K562 (cell line): ENCODE data around the gene BICDL1. TPM values are rescaled to one million over a fixed set of nuclear protein-coding genes. Genes with fewer than 3 reads are reported as not detected.
A peak's percentile ranks its signal among the peaks of the same experiment; 100 is the strongest.

Experiments used
- ATAC-seq: fragments of 200-7000 bp; cut with Tn5 transposase; 3 replicates; pipeline ENCODE4 v1.9.1; 2020; ENCODE audit warnings: moderate library complexity
- BruUV-seq: library from RNA; stranded (reverse); fragments of 400-500 nt; replicated peaks from 2 replicates; lab custom pipeline; 2021; lab: Mats Ljungman, UMichigan
- CTCF ChIA-PET: fragments of 300-600 bp; formaldehyde crosslinking; extraction: SDS; loops from one replicate; lab custom pipeline; 2021; ENCODE audit warnings: low intra/inter-chr PET ratio; lab: Yijun Ruan, JAX
- POLR2A ChIA-PET: fragments of 300-600, 350-650 bp; sonication (Branson Sonifier 250); formaldehyde crosslinking; extraction: SDS; loops from one replicate; lab custom pipeline; 2021; ENCODE audit warnings: antibody characterized with exemption, inconsistent platforms; lab: Yijun Ruan, JAX
- DNase-seq, 4 experiments: peaks; one replicate each; pipeline versions ENCODE4 v3.0.0 to v3.0.0-alpha.2; 2011 to 2018; ENCODE audit warnings: low spot score in 3 of 4, mixed read lengths in 3 of 4; ENCODE audit errors: extremely low read depth in 1 of 4
- FAIRE-seq: peaks from 2 replicates; lab custom pipeline; 2011; peaks lifted over from hg19 to GRCh38; lab: Jason Lieb, UNC
- H2AFZ ChIP-seq: 2 replicates; pipeline ENCODE4 v1.6.0; 2011; ENCODE audit warnings: low read depth, low read length, control low read depth, inconsistent platforms
- H3K27ac ChIP-seq: fragments of 200-600 bp; 3 replicates; pipeline ENCODE4 v1.8.0; 2011; ENCODE audit warnings: low read depth, mild to moderate bottlenecking, control low read depth, inconsistent platforms, low read length, moderate library complexity, mixed read lengths; ENCODE audit errors: extremely low read depth
- H3K27me3 ChIP-seq, 2 experiments: fragments of 300-600 bp in 1 of 2; 2 replicates in 1 of 2; 3 replicates in 1 of 2; pipeline versions ENCODE4 v1.6.0 to v1.8.0; 2011; ENCODE audit warnings: inconsistent platforms in 2 of 2, low read length in 2 of 2, mild to moderate bottlenecking in 1 of 2, mixed read lengths in 1 of 2, moderate library complexity in 1 of 2; ENCODE audit not compliant: control insufficient read depth in 2 of 2, insufficient read depth in 2 of 2
- H3K36me3 ChIP-seq: fragments of 300-600 bp; 3 replicates; pipeline ENCODE4 v1.8.0; 2011; ENCODE audit warnings: mild to moderate bottlenecking, low read length, inconsistent platforms; ENCODE audit not compliant: control insufficient read depth, insufficient read depth
- H3K4me1 ChIP-seq, 2 experiments: fragments of 200-600 bp in 1 of 2; replicated peaks in 1 of 2; 2 replicates in 1 of 2; 3 replicates in 1 of 2; pipeline versions ENCODE4 v1.5.1 to v1.8.0; 2011; ENCODE audit warnings: inconsistent platforms in 2 of 2, low read length in 2 of 2, mild to moderate bottlenecking in 1 of 2, mixed read lengths in 1 of 2, moderate library complexity in 1 of 2; ENCODE audit not compliant: control insufficient read depth in 2 of 2, insufficient read depth in 2 of 2
- H3K4me2 ChIP-seq: 2 replicates; pipeline ENCODE4 v1.6.1; 2011; ENCODE audit warnings: low read length, control low read depth, inconsistent platforms, mixed read lengths; ENCODE audit not compliant: insufficient read depth
- H3K4me3 ChIP-seq: fragments of 200-600 bp; sonication (generic), shearing (Covaris generic); 2 replicates; pipeline ENCODE4 v1.5.1; 2016; ENCODE audit warnings: control low read depth, inconsistent platforms
- H3K79me2 ChIP-seq: fragments of 200-600 bp; 3 replicates; pipeline ENCODE4 v1.8.0; 2011; ENCODE audit warnings: low read length, inconsistent platforms; ENCODE audit not compliant: control insufficient read depth, insufficient read depth
- H3K9ac ChIP-seq, 2 experiments: 2 replicates each; pipeline versions ENCODE4 v1.6.0 to v1.6.1; 2011; ENCODE audit warnings: low read depth in 2 of 2, low read length in 2 of 2, control low read depth in 1 of 2, inconsistent platforms in 1 of 2, mild to moderate bottlenecking in 1 of 2, mixed read lengths in 1 of 2; ENCODE audit not compliant: insufficient read depth in 1 of 2
- H3K9me1 ChIP-seq: one replicate; pipeline ENCODE4 v1.6.0; 2011; ENCODE audit warnings: inconsistent platforms, mild to moderate bottlenecking, low read length, moderate library complexity; ENCODE audit not compliant: control insufficient read depth, insufficient read depth
- H3K9me3 ChIP-seq: replicated peaks from 2 replicates; pipeline ENCODE4 v1.5.1; 2011; ENCODE audit warnings: low read depth, low read length, inconsistent platforms; ENCODE audit not compliant: control insufficient read depth, insufficient read depth
- H4K20me1 ChIP-seq: replicated peaks from 2 replicates; pipeline ENCODE4 v1.6.1; 2011; ENCODE audit warnings: low read length, inconsistent platforms, mixed read lengths; ENCODE audit not compliant: control insufficient read depth, insufficient read depth
- CCAR2 ChIP-seq: fragments of 200-400 bp; formaldehyde crosslinking; IDR thresholded peaks from 2 replicates; pipeline ENCODE4 v1.6.1; 2017; ENCODE audit warnings: mild to moderate bottlenecking, low read depth, low read length
- CREB1 ChIP-seq, 2 experiments: sonication (generic) in 1 of 2; formaldehyde crosslinking in 1 of 2; IDR thresholded peaks; 2 replicates each; pipeline versions ENCODE4 v1.6.1 to v1.8.0; 2012 to 2022; ENCODE audit warnings: inconsistent platforms in 1 of 2, mild to moderate bottlenecking in 1 of 2, missing genetic modification reagents in 1 of 2, moderate library complexity in 1 of 2
- CREM ChIP-seq: IDR thresholded peaks from 2 replicates; pipeline ENCODE4 v1.6.1; 2014; ENCODE audit warnings: antibody characterized with exemption, low read depth
- ELF2 ChIP-seq: fragments of 250-450 bp; sonication (Bioruptor Pico); IDR thresholded peaks from 2 replicates; pipeline ENCODE4 v1.5.0; 2021; ENCODE audit warnings: mild to moderate bottlenecking
- HMG20B ChIP-seq: fragments of 250-450 bp; sonication (Bioruptor Pico); IDR thresholded peaks from 2 replicates; pipeline ENCODE4 v1.5.0; 2021; ENCODE audit warnings: mild to moderate bottlenecking
- LEF1 ChIP-seq: fragments of 450-650 bp; IDR thresholded peaks from 2 replicates; pipeline ENCODE4 v1.6.1; 2016; ENCODE audit warnings: mild to moderate bottlenecking
- NKRF ChIP-seq: fragments of 450-650 bp; IDR thresholded peaks from 2 replicates; pipeline ENCODE4 v1.6.1; 2016; ENCODE audit warnings: borderline replicate concordance
- PRMT5 ChIP-seq: sonication (generic); formaldehyde crosslinking; IDR thresholded peaks from 2 replicates; pipeline ENCODE4 v1.5.0; 2020; ENCODE audit warnings: missing genetic modification reagents
- SNIP1 ChIP-seq: fragments of 450-650 bp; IDR thresholded peaks from 2 replicates; pipeline ENCODE4 v1.7.1; 2017; ENCODE audit warnings: low read depth, mild to moderate bottlenecking
- SUPT5H ChIP-seq: fragments of 450-650 bp; IDR thresholded peaks from 2 replicates; pipeline ENCODE4 v1.6.1; 2016
- ZBTB26 ChIP-seq: fragments of 450-650 bp; formaldehyde crosslinking; IDR thresholded peaks from 2 replicates; pipeline ENCODE4 v1.4.0; 2022; ENCODE audit warnings: missing genetic modification characterization
- ZNF3 ChIP-seq: fragments of 250-450 bp; sonication (Bioruptor Pico); IDR thresholded peaks from 2 replicates; pipeline ENCODE4 v1.5.0; 2021; ENCODE audit warnings: mild to moderate bottlenecking, moderate library complexity
- ZNF77 ChIP-seq: fragments of 250-450 bp; sonication (Bioruptor Pico); IDR thresholded peaks from 2 replicates; pipeline ENCODE4 v1.5.0; 2020
- WGBS: fragments of 100-300 bp; shearing (Covaris generic); methylation state at CpG from one replicate; pipeline ENCODE4 v1.1.6; 2016; ENCODE audit warnings: low coverage, mixed read lengths; ENCODE audit not compliant: insufficient coverage; ENCODE audit errors: missing lambda C conversion rate; 5-methylcytosine and 5-hydroxymethylcytosine counted together
- in situ Hi-C: fragments of 300-500 bp; cut with MboI; formaldehyde crosslinking; loops from 4 replicates; pipeline ENCODE4 v1.15.0; 2018; ENCODE audit warnings: inconsistent platforms, mixed read lengths
- intact Hi-C: fragments of 100-400 bp; cut with micrococcal nuclease; formaldehyde crosslinking; loops from 2 replicates; pipeline ENCODE4 v1.14.2; 2022
- polyA plus RNA-seq, 8 experiments: library from polyadenylated mRNA; depleted of rRNA in 4 of 8; stranded (reverse) in 5 of 8; unstranded in 3 of 8; fragments of >200 nt; fragmentation: Nextera tagmentation in 2 of 8; fragmentation: Illumina TruSeq in 1 of 8; extraction: Ambion mirVana in 2 of 8; extraction: Trizol in 1 of 8; gene quantifications; 2 replicates each; pipeline versions ENCODE4 v1.2.1 to v1.2.3, GENCODE V29; 2011 to 2014; ENCODE audit warnings: inconsistent platforms in 1 of 8, missing spikeins in 1 of 8
- total RNA-seq, 7 experiments: library from RNA; depleted of rRNA in 6 of 7; stranded (reverse); fragments of >200 nt in 6 of 7; fragmentation: Illumina TruSeq in 2 of 7; extraction: Trizol in 2 of 7; gene quantifications; 2 replicates each; pipeline versions ENCODE4 v1.2.1 to v1.2.3, GENCODE V29; 2011 to 2021; ENCODE audit warnings: low replicate concordance in 1 of 7

Gene BICDL1
- total and polyA plus RNA-seq, 9 of the 15 experiments (the other 6 are each of a cell fraction or from before 2014, with no cell fraction given): 0.06 to 2.0 (median 0.58) TPM

- Histone ChIP-seq H3K79me2 (no peaks in the 10 kb centered on the region), H3K4me1 (peaks cover 15 to 35% of the 10 kb centered on the region in 2 experiments; a peak in 3 of 5 replicates), H3K36me3 (peaks cover 7% of the 10 kb centered on the region; the same call in 1 of the 3 replicates), H3K9me3 (no peaks in the 10 kb centered on the region), H3K4me2 (no peak overlapping the region), H3K27ac (no peak overlapping the region), H4K20me1 (peaks cover 6% of the 10 kb centered on the region), H2AFZ (no peak overlapping the region), H3K9me1 (no peaks in the 10 kb centered on the region), H3K9ac (no peak overlapping the region), H3K4me3 (no peak overlapping the region), H3K27me3 (no peaks in the 10 kb centered on the region)
- in situ Hi-C loops: no loop called here
- ChIA-PET CTCF (no interaction called here), POLR2A (interaction anchor here (1.1 kb wide), 2 partner anchors 21 to 38 kb away, joined by 3 read pairs; no protein-coding TSS in a partner anchor)
- intact Hi-C loops: loop anchor here (5.0 kb wide), 1 partner anchor 102 kb away; the partner anchor contains the start of gene BICDL1
- peak; percentile 35 for FAIRE-seq
- ATAC-seq: no peak
- no peak for TF ChIP-seq PRMT5 (CRISPR knock-in tag)
- TF ChIP-seq CREM: 0 out of 2 replicates have a peak, but pooled peaks have one; percentile 23
- TF ChIP-seq HMG20B (CRISPR knock-in tag): no peak
- TF ChIP-seq CREB1 (IDR thresholded peaks at IDR 0.05): peak; percentile 30; the same call in 1 of the 2 replicates
- no peak for TF ChIP-seq CREB1 (CRISPR knock-in tag; IDR thresholded peaks at IDR 0.05)
- TF ChIP-seq SNIP1: no peak
- no peak for TF ChIP-seq NKRF
- TF ChIP-seq ZBTB26: 0 out of 2 replicates have a peak, but pooled peaks have one; percentile 51
- peak; percentile 27; the same call in 1 of the 2 replicates for TF ChIP-seq SUPT5H
- TF ChIP-seq ZNF77 (CRISPR knock-in tag): no peak
- TF ChIP-seq LEF1: no peak
- no peak for TF ChIP-seq ELF2 (CRISPR knock-in tag)
- TF ChIP-seq CCAR2: no peak
- no peak for TF ChIP-seq ZNF3 (CRISPR knock-in tag)
- WGBS: 16% methylated on average over 8 of the region's 8 CpGs
- no peak for DNase-seq
- no TSS peak for BruUV-seq
Observed at GRCh38 chr12:120089105-120089504, 100.1 kb downstream of the BICDL1 start.
